GM12891 (cell line): Measurements from ENCODE around the gene MED12L.

ENCODE experiments used
- POLR2A ChIP-seq: IDR thresholded peaks from 2 replicates; pipeline ENCODE4 v1.6.1; 2011; ENCODE audit warnings: low read depth, low read length, control low read depth
- POLR2AphosphoS5 ChIP-seq: IDR thresholded peaks from 2 replicates; pipeline ENCODE4 v1.6.1; 2011; ENCODE audit warnings: low read depth, low read length, control low read depth
- TAF1 ChIP-seq: IDR thresholded peaks from 2 replicates; pipeline ENCODE4 v1.6.1; 2011; ENCODE audit warnings: low read depth, low read length, control low read depth

- no peak for TF ChIP-seq POLR2AphosphoS5
- no peak for TF ChIP-seq TAF1
- no peak for TF ChIP-seq POLR2A
Observed at GRCh38 chr3:151256749-151257148, 171.3 kb downstream of the MED12L start.
